Activated CD8-positive, alpha-beta T cell treated with anti-CD3 and anti-CD28 coated beads for 36 hours (primary cell): Measurements from ENCODE around the gene CMKLR1. TPM values are rescaled to one million over a fixed set of nuclear protein-coding genes. Genes with fewer than 3 reads are reported as not detected.

ENCODE experiments used
- ATAC-seq: fragments of 200-7000 bp; cut with Tn5 transposase; one replicate; pipeline ENCODE4 v1.10.0; 2021; ENCODE audit warnings: mild to moderate bottlenecking, moderate library complexity
- CTCF ChIA-PET: fragments of 350-600 bp; sonication (Branson Sonifier 250); formaldehyde crosslinking; loops from one replicate; lab custom pipeline; 2021; ENCODE audit warnings: antibody characterized with exemption; lab: Charles Lee
- POLR2A ChIA-PET: fragments of 350-600 bp; sonication (Branson Sonifier 250); formaldehyde crosslinking; loops from one replicate; lab custom pipeline; 2021; ENCODE audit warnings: antibody characterized with exemption; lab: Charles Lee
- DNase-seq: peaks from one replicate; pipeline ENCODE4 v3.0.0-alpha.2; 2020
- H3K27ac Mint-ChIP-seq: one replicate; pipeline ENCODE4 v1.8.0; 2021; ENCODE audit warnings: mild to moderate bottlenecking, mixed read lengths
- H3K27me3 Mint-ChIP-seq: one replicate; pipeline ENCODE4 v1.8.0; 2021; ENCODE audit warnings: mixed read lengths
- H3K36me3 Mint-ChIP-seq: one replicate; pipeline ENCODE4 v1.8.0; 2021; ENCODE audit warnings: low read depth, mixed read lengths
- H3K4me1 Mint-ChIP-seq: one replicate; pipeline ENCODE4 v1.8.0; 2021; ENCODE audit warnings: low read depth, mixed read lengths
- H3K4me3 Mint-ChIP-seq: one replicate; pipeline ENCODE4 v1.8.0; 2021; ENCODE audit warnings: mild to moderate bottlenecking, moderate library complexity, mixed read lengths
- H3K9me3 Mint-ChIP-seq: one replicate; pipeline ENCODE4 v1.8.0; 2021; ENCODE audit warnings: mixed read lengths
- CTCF ChIP-seq: fragments of 200-600 bp; IDR thresholded peaks from one replicate; pipeline ENCODE4 v1.8.0; 2022; ENCODE audit warnings: antibody characterized with exemption, mild to moderate bottlenecking
- intact Hi-C: fragments of 100-400 bp; cut with micrococcal nuclease; formaldehyde crosslinking; loops from one replicate; pipeline ENCODE4 v1.10.0; 2022
- total RNA-seq, 2 experiments: library from RNA; stranded (reverse); gene quantifications; one replicate each; pipeline ENCODE4 v1.2.3, GENCODE V29; 2021

CMKLR1 gene
- total RNA-seq, 2 experiments from 2014 or later: not detected

- Mint-ChIP-seq H3K36me3 (no peaks in the 10 kb centered on the region), H3K9me3 (no peaks in the 10 kb centered on the region), H3K27ac (no peak overlapping the region), H3K4me1 (peaks cover 33% of the 10 kb centered on the region), H3K4me3 (no peak overlapping the region), H3K27me3 (no peaks in the 10 kb centered on the region)
- ChIA-PET CTCF (interaction anchor here (1.2 to 1.7 kb wide), 4 partner anchors 11 to 199 kb away, joined by 3 to 5 read pairs (median 4); no protein-coding TSS in a partner anchor), POLR2A (no interaction called here)
- no peak for TF ChIP-seq CTCF
- ATAC-seq (no peak), DNase-seq (no peak)
- intact Hi-C loops: no loop called here
Observed at GRCh38 chr12:108312693-108313189, 26.4 kb downstream of the CMKLR1 start.

GRCh38 chr12:108312073-108312659, 26.9 kb downstream of the CMKLR1 start:
- no peak for ATAC-seq
- Mint-ChIP-seq H3K4me3 (no peak overlapping the region), H3K27ac (no peak overlapping the region), H3K9me3 (no peaks in the 10 kb centered on the region), H3K27me3 (no peaks in the 10 kb centered on the region), H3K36me3 (no peaks in the 10 kb centered on the region), H3K4me1 (peaks cover 33% of the 10 kb centered on the region)
- no peak for DNase-seq
- intact Hi-C loops: no loop called here
- TF ChIP-seq CTCF: no peak
- ChIA-PET CTCF (interaction anchor here (1.2 kb wide), 1 partner anchor 11 kb away, joined by 5 read pairs; no protein-coding TSS in a partner anchor), POLR2A (no interaction called here)

GRCh38 chr12:108311605-108312004, 27.5 kb downstream of the CMKLR1 start:
- intact Hi-C loops: no loop called here
- no peak for DNase-seq
- H3K27ac Mint-ChIP-seq: no peak overlapping the region

GRCh38 chr12:108310489-108310888, 28.6 kb downstream of the CMKLR1 start:
- no peak for DNase-seq
- peaks cover 40% of the 10 kb centered on the region for H3K4me1 Mint-ChIP-seq
- intact Hi-C loops: no loop called here
- ChIA-PET POLR2A (no interaction called here), CTCF (no interaction called here)
- ATAC-seq: no peak
- H3K36me3 Mint-ChIP-seq: no peaks in the 10 kb centered on the region
- TF ChIP-seq CTCF: no peak
- no peaks in the 10 kb centered on the region for H3K9me3 Mint-ChIP-seq
- H3K27me3 Mint-ChIP-seq: peaks cover 2% of the 10 kb centered on the region
- H3K27ac Mint-ChIP-seq: no peak overlapping the region
- H3K4me3 Mint-ChIP-seq: no peak overlapping the region

More at GRCh38 chr12:108311605-108312004, 27.5 kb downstream of the CMKLR1 start:
- Mint-ChIP-seq H3K9me3 (no peaks in the 10 kb centered on the region), H3K36me3 (no peaks in the 10 kb centered on the region), H3K4me3 (no peak overlapping the region), H3K27me3 (no peaks in the 10 kb centered on the region), H3K4me1 (peaks cover 37% of the 10 kb centered on the region)
- ChIA-PET CTCF (no interaction called here), POLR2A (no interaction called here)
- no peak for TF ChIP-seq CTCF
- no peak for ATAC-seq

- ChIA-PET POLR2A (interaction anchor here (1.0 kb wide), 1 partner anchor 12 kb away, joined by 3 read pairs; no protein-coding TSS in a partner anchor), CTCF (no interaction called here)
- no peak for TF ChIP-seq CTCF
- H3K36me3 Mint-ChIP-seq: no peaks in the 10 kb centered on the region
- DNase-seq (no peak), ATAC-seq (no peak)
- H3K27me3 Mint-ChIP-seq: peaks cover 3% of the 10 kb centered on the region
- H3K4me3 Mint-ChIP-seq: no peak overlapping the region
- intact Hi-C loops: no loop called here
- H3K27ac Mint-ChIP-seq: no peak overlapping the region
- no peaks in the 10 kb centered on the region for H3K9me3 Mint-ChIP-seq
- peaks cover 37% of the 10 kb centered on the region for H3K4me1 Mint-ChIP-seq
Observed at GRCh38 chr12:108309674-108310312, 29.3 kb downstream of the CMKLR1 start.
